Measurements from ENCODE around the gene SHF.
"Not testable (repeated sequence)": the region's sequence is repeated elsewhere in the genome, so short reads cannot be mapped to it uniquely, and the experiment has no call there.

Gene SHF

DNA sequence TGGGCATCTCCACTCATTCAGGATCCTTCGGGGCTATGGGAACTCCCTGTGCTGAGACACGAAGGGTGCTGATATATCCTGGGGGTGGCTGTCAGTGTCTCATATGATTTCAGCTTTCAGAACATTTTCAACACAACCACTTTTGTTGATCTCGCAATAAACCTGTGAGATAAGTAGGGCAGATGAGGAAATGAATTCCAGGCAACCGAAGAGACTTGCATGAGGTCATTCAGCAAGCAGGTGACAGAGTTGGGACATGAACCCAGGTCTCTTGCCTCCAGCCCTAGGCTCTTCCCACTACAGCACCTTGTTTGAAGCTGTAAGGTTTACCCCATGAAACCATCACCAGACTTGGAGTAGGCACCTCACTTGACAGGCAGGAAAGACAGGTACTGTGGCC lies 41.4 kb downstream of the SHF start:
- no peak for DNase-seq (ENCODE audit: low read depth)

DNA sequence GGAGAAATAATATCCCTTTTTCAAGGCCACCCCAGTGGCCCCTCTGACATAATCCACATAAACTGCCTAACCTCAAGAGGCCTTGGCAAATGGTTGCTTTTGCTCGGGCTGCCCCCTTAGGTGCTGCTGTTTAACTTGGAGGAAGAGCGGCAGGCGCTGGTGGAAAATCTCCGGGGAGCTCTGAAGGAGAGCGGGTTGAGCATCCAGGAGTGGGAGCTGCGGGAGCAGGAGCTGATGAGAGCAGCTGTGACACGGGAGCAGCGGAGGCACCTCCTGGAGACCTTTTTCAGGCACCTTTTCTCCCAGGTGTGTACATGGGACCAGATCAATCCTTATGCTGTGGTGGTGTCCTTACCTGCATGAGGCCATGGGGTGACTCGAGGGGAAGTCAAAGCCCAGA lies 43.0 kb downstream of the SHF start:
- DNase-seq (ENCODE audit: low read depth): no peak

DNA sequence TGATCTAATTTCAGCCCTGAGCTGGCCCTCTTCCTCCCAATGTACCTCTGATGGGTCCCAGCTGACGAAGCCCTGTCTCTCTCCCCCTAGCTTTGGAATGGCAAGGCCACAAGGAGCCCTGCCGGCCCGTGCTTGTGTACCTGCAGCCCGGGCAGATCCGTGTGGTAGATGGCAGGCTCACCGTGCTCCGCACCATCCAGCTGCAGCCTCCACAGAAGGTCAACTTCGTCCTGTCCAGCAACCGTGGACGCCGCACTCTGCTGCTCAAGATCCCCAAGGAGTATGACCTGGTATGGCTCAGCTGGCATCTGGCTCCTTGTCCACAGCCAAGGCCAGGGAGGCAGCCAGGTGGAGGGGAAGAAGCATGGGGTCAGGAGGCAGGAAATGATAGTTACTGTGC lies 43.8 kb downstream of the SHF start:
- no peak for DNase-seq (ENCODE audit: low read depth)

DNA sequence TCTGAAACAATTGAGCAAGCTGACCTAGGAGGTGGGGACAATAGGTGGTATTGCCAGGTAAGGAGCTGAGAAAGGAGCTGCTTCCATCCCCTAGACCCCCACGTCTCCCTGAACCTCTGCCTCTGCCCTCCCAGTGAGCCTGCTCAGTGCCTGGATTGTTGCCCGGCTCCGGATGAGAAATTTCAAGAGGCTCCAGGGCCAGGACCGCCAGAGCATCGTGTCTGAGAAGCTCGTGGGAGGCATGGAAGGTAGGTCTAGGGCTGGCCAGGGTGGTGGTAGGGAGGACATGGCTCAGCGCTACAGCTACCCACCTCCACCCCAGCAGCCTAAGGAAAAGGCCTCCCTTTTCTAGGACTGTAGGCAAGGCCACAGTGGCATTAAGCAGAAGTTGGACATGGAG lies 44.7 kb downstream of the SHF start:
- no peak for DNase-seq (ENCODE audit: low read depth)

DNA sequence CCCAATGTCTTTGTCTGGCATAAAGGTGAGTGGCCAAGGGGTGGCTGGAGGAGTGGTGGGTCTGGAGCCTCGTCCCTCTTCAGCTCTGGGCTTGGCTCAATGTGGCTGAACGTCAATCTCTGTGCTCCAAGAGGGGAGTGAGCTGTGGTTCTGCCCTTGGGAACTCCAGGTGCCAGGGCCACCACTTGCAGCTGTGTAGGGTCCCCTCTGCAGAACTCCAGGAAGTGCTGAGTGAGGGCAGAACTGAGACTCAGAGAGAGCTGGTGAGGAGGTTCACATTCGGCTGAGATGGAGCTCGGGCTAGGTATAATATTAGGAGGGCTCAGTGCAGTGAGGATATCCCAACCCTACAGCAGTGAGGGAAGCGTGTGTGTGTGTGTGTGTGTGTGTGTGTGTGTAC lies 46.4 kb downstream of the SHF start:
- no peak for DNase-seq (ENCODE audit: low read depth)

DNA sequence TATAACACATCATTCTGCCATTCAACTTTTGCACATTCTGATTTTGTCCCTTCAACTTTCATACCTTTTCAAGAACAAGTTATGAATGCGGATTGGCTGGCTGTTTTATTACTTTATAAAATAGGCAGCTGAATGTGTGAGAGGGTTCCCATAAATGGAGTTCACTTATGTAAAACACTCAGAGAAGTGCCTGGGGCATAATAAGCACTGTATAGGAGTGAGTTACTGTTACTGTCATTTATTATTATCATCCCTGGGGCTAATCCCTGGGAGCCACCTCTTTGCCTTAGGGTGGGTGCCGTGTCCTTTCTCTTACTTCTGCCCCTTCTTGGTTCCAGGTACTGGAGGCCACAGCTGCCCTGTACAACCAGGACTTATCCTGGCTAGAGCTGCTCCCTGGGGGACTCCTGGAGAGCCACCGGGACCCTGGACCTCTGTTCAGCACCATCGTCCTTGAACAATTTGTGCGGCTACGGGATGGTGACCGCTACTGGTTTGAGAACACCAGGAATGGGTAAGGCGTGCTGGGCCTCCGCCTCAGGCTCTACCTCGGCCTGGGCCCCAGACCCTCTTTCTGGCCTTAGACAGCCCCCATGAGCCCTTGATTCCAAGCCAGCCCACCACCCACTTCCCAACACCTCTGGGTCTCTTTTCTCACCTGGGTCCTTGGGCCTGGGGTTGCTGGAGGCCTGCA lies 47.1 kb downstream of the SHF start:
- DNase-seq (ENCODE audit: low read depth): no peak

DNA sequence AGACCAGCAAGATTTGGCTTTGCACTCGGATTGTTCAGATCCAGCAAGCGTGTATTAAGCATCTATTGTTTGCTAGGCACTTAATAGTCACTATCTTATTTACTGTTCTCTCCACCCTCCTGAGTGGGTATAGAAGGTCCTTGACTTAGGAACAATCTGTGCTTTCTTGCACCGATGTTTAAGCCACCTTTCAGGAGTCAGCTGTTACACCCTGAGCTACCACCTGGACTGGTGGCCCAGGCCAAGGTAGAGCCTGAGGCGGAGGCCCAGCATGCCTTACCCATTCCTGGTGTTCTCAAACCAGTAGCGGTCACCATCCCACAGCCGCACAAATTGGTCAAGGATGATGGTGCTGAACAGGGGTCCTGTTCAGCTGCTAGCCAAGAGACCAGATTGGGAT lies 48.0 kb downstream of the SHF start:
- no peak for DNase-seq (ENCODE audit: low read depth)

DNA sequence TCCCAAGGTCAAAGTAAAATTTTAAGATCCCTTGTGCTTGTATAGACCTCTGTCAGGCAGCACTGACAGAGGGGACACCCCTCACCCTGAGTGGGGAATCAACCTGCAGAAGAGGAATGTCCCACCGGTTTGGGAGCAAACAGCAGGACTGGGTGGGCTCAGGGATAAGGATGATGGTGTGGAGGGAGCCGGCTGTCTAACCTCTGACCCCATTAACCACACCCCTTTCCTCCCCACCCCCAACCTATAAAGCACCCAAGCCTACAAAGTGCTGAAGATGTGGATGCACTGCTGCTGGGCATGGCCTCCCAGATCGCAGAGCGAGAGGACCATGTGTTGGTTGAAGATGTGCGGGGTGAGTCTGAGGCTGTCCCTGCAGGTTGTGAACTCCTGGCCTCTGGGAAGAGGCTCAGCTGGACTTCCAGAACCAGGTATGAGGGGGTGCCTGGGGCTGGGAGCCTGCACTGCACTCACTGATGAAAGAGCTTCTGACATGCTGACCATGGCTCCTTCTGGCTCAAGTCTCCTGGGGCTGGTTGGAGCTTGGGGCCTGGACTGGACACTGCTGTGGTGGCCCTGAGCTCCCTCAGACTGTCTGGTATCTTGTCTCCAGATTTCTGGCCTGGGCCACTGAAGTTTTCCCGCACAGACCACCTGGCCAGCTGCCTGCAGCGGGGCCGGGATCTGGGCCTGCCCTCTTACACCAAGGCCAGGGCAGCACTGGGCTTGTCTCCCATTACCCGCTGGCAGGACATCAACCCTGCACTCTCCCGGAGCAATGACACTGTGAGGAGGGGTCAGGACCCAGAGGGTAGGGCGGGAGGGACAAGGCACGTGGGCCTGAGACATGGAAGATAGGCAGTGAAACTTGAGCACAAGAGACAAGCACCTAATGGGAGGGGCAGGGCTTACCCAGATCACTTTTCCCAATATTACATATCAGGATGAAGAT lies 48.7 kb downstream of the SHF start:
- DNase-seq (ENCODE audit: low read depth): no peak

DNA sequence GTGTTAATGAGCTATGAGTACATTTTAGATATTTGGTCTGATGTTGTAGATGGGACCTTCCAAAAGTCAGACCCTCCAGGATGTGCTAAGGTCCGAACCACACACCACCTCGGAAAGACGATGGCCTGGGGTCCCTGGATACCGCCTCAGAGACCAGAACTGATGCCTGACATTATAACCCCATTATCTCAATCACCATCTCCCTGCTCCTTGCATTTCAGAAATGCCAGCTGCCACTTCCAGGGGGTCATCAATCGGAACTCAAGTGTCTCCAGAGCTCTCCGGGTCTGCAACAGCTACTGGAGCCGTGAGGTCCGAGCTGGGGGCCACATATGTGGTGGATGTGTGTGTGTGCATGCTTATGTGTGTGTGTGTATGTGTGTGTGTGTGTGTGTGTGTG lies 50.1 kb downstream of the SHF start:
- DNase-seq (ENCODE audit: low read depth): no peak

DNA sequence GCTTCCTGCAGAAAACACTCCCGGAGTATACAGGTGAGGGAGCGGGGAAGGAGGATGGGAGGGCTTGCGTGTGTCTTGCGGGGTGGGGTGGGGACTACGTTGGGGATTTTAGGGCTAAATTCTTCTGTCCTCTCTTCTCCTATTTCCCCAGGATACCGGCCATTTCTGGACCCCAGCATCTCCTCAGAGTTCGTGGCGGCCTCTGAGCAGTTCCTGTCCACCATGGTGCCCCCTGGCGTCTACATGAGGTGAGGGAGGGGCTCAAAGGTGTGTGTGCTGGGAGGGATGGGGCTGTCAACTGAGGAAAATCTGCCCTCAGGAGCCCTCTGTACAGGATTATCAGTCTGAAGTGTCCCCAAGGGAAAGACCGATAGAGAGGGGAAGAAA lies 51.4 kb downstream of the SHF start:
- DNase-seq (ENCODE audit: low read depth): no peak

DNA sequence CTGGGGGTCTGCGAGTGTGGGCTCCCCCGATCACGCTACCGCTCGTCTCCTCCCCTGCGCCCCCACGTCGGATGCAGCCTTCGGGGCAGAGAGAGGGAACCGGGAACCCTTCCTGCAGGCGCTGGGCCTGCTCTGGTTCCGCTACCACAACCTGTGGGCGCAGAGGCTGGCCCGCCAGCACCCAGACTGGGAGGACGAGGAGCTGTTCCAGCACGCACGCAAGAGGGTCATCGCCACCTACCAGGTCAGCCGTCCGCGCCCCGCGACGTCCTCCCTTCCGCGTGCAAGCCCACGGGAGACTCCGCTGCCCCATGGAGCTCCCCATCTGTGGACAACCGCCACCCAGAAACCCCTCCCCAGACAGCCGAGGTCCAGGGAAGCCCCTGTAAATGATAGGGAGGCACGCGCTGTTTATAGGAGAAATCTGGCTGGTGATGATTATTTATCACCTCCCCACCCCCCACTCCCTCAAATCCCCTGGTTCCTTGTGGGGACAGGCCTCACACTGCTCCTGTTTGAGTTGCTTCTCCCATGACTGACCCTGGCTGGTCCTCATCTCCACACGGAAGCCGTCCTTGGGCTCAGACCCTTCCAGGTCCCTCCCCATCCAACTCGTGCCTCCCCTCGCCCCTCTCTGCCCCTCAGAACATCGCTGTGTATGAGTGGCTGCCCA lies 51.9 kb downstream of the SHF start:
- not testable (repeated sequence) for DNase-seq (ENCODE audit: low read depth)

DNA sequence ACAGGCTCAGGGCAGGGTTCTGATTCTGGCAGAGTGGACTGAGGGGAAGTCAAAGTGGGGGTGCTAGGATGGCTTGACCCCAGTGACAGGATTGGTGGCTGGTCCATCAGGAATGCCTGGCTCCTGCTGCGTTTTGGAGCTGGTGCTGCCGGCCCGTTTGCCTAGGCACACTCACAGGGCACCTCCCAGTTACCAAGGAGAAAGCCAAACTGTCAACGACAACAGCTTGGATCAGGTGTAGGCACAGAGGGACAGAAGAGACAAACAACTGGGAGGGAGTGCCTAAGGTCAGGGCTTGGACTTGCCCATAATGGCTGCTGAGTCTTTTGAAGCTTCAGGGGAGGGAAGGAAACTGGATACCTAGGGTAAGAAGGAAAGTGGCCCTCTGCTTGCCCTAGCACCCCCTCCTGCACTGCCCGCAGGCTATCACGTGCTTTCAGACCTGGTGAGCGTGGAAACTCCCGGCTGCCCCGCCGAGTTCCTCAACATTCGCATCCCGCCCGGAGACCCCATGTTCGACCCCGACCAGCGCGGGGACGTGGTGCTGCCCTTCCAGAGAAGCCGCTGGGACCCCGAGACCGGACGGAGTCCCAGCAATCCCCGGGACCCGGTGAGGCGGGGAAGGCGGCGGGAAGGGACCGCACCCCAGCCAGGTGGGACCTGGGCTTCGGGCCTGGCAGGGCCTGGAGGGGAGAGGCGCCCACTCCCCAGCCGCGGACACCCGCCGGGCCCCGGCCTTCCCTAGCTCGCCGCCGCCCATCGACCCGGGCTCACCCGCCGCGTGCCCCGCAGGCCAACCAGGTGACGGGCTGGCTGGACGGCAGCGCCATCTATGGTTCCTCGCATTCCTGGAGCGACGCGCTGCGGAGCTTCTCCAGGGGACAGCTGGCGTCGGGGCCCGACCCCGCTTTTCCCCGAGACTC lies 52.8 kb downstream of the SHF start:
- DNase-seq (ENCODE audit: low read depth): no peak

DNA sequence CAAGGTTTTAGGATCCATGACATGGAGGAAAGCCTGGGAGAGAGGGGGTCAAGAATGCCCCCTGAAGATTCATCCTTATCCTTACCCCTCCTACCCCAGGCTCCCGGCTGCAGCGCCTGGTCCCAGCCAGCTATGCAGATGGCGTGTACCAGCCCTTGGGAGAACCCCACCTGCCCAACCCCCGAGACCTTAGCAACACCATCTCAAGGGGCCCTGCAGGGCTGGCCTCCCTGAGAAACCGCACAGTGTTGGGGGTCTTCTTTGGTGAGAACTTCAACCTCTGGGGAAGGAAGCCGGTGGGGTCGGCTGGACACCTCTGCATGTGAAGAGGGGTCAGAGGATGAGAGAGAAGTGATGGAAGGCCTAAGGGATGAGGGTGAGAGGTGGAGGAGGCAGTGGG lies 53.7 kb downstream of the SHF start:
- no peak for DNase-seq (ENCODE audit: low read depth)

DNA sequence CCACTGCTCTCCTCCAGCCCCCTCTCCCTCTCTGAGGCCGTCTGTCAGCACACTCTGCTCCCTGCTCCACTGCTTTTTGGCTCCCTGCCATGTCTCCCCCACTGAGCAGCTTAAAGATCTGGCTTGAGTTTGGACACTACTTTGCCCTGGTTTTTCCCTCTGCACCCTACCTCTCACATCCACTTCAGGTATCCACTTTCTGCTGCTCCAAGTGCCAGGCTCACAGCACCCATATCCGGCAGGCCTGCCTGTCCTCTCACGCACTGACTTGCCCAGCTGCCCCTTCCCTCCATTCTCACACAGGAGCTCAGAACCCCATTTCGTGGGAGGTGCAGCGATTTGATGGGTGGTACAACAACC lies 54.2 kb downstream of the SHF start:
- DNase-seq (ENCODE audit: low read depth): no peak

DNA sequence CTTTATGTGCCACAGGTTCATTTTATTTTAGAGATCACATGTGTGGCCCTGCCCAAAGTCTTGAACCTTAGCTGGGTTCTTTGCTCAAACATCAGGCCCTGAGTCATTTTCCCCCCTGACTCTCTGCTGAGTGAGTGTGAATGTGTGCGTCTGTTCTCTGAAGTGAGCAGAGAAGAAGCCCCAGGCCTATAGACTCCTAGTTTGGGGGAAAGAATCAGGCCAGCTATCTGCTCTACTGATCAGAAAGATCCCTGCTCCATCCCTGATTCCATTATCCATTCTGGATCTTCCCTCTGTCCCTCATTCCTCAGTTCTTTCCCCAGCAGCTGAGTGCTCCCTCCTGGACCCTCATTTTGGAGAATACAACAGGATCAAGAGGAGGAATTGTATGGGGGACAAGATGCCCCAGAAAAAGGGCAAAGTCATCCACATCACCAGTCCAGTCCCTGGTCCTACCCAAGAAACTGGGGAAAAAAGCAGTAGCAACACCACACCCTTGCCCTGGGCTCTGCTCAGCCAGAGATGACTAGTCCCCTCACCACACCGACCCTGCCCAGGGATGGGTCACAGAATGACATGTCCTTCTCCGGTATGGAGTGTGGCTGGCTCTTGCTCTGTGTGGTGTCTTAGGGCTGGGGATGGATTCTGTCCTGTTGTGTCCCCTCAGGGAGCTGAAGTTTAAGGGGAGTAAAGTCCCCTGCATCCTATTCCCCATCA lies 54.8 kb downstream of the SHF start:
- peak; percentile 17 for DNase-seq (ENCODE audit: low read depth)

DNA sequence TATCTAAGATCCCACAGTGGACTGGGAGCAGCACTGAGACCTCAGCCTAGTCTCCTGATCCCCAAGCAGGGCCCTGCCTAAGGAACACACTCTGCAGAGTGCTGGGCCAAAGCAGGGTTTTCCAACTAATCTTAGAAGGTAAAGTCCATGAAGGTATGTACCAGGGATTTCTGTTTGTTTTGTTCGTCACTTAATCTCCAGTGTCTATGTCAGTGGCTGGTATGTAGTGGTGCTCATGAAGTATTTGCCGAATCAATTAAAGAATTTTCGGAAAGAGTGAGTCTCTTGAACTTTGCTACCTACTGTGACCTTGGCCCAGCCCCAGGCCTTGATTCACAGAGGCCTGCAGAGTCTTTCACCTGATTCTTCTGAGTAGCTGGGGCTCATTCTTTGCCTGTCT lies 56.3 kb downstream of the SHF start:
- DNase-seq (ENCODE audit: low read depth): no peak

DNA sequence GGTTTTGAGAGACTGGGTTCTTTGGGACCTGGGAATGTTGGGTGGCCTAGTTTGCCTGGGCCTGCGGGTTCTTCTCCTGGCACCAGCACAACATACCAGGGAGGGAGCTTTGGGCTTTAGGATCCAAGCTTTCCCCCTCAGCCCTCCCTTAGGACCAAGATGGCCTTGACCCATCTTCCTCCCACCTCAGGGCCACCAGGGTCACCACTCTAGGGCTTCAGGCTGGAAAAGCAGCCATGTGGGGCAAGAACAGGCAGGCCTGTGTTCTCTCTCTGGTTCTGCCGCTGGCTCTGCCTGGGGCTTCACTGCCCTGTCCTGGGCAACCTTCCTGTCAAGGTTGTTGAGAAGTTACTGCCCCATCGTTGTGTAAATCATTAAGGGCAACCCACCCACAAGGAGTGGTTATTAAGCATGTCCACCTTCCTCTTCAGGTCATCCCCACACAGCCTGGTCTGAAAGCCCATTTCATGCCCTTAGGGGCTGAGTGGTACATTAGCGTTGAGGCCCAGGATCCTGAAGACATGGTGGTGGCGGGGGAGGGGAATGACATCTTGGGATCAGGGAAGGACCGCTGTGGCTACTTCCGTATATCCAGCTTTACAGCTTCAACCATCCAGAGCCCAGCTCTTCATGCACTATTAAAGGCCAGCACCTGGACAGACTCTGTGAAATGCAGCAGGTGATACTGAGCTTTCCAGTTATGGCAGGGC lies 57.3 kb downstream of the SHF start:
- no peak for DNase-seq (ENCODE audit: low read depth)

DNA sequence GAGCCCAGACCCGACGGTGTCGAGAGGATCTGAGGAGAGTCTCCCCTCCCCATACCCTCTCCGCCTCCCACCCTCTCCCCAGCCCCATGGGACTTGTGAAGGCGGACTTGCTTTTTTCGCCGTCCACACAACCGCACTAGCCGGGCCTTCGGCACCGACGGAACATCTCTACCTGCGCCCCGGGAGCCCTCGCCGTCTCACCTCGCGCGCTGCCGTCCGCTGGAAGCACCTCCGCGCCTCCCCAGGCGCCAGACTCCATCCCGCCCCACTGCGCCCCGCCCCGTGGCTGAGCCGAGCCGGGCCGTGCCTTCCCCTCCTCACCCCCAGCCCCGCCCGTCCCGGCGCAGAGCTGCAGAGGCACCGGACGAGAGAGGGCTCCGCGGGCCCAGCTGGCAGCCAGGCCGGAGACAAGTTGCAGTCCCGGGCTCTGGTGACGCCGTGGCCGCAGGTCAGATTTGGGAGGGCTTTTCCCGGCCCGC lies 58.1 kb downstream of the SHF start, which contains the start of the genes DUOX1 and DUOXA1:
DUOX1 (plus strand) TSS at position 344 of the 479 bp plus-strand sequence. CDS start 1,973 bp downstream, outside the sequence.
DUOXA1 (minus strand) TSS at position 229 of the 479 bp plus-strand sequence. CDS start 6,865 bp downstream, outside the sequence.
- no peak for DNase-seq (ENCODE audit: low read depth)

DNA sequence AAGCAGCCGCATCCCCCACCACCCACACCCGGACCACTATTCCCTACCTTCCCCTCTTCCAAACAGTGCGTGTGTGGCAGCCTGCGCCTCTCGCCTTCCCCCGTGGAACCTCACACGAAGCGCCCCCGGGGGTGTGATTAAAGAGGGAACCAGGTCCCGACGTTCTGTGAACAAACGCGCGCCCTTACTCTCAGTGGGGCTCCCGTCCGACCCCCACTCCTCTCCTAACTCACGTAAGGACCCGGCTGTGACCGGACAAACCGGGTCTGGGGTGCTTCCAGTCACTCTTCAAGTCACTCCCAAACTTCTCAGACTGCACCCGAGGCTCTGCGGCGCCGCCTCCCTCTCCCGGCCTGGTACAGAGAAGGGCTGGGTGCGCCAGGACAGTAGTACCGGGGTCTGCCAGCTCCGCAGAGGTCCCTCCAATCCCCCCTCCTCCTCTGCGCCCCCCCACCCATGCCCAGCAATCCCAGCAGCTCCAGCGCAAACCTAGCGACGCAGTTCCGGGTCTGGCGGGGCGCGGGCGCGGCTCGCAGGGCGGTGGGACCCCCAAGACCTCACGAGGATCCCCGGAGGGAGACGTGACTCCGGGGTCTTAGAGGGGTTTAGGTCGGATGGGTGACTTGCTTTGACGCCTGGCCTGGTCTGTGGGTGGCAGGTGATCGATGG lies 58.7 kb downstream of the SHF start:
- DNase-seq (ENCODE audit: low read depth): no peak
